H1 (cell line): ENCODE measurements around the gene TTI1. TPM values are rescaled to one million over a fixed set of nuclear protein-coding genes. Genes with fewer than 3 reads are reported as not detected.

ENCODE experiments used
- CTCF ChIA-PET: fragments of 300-600 bp; sonication (Branson Sonifier 250); formaldehyde crosslinking; loops from one replicate; lab custom pipeline; 2021; ENCODE audit not compliant: partially characterized antibody; lab: Charles Lee
- POLR2A ChIA-PET: fragments of 300-600 bp; sonication (Branson Sonifier 250); formaldehyde crosslinking; loops from one replicate; lab custom pipeline; 2021; ENCODE audit warnings: inconsistent platforms; ENCODE audit not compliant: partially characterized antibody; lab: Charles Lee
- DNase-seq, 2 experiments: peaks; one replicate each; pipeline versions ENCODE4 v3.0.0 to v3.0.0-alpha.2; 2010 to 2022; ENCODE audit warnings: low spot score in 2 of 2, low read depth in 1 of 2, mixed read lengths in 1 of 2
- FAIRE-seq: peaks from 2 replicates; lab custom pipeline; 2011; peaks lifted over from hg19 to GRCh38; lab: Jason Lieb, UNC
- H2AFZ ChIP-seq: 2 replicates; pipeline ENCODE4 v1.8.1; 2012; ENCODE audit warnings: low read length, inconsistent platforms
- H2AK5ac ChIP-seq: 2 replicates; pipeline ENCODE4 v1.6.1; 2013; ENCODE audit warnings: low read depth, low read length
- H2BK120ac ChIP-seq: replicated peaks from 2 replicates; pipeline ENCODE3; 2013; ENCODE audit warnings: low read depth, low read length, inconsistent platforms
- H2BK12ac ChIP-seq: 2 replicates; pipeline ENCODE4 v1.6.1; 2013; ENCODE audit warnings: low read depth, low read length
- H2BK15ac ChIP-seq: 2 replicates; pipeline ENCODE4 v1.6.1; 2013; ENCODE audit warnings: low read length
- H2BK20ac ChIP-seq: 2 replicates; pipeline ENCODE4 v1.6.1; 2013; ENCODE audit warnings: low read length
- H2BK5ac ChIP-seq: 2 replicates; pipeline ENCODE4 v1.6.1; 2013; ENCODE audit warnings: low read depth, low read length
- H3K14ac ChIP-seq: 2 replicates; pipeline ENCODE4 v1.6.1; 2013; ENCODE audit warnings: inconsistent platforms; ENCODE audit not compliant: insufficient read length
- H3K18ac ChIP-seq: 2 replicates; pipeline ENCODE4 v1.6.1; 2013; ENCODE audit warnings: low read length; ENCODE audit errors: extremely low read depth
- H3K23ac ChIP-seq: 2 replicates; pipeline ENCODE4 v1.6.1; 2013; ENCODE audit warnings: inconsistent platforms; ENCODE audit not compliant: insufficient read length
- H3K23me2 ChIP-seq: 2 replicates; pipeline ENCODE4 v1.6.1; 2013; ENCODE audit warnings: low read depth, low read length
- H3K27ac ChIP-seq: 2 replicates; pipeline ENCODE4 v1.6.1; 2011; ENCODE audit warnings: low read depth, low read length, inconsistent platforms
- H3K27me3 ChIP-seq, 4 experiments: replicated peaks in 1 of 4; 1 replicate in 1 of 4; 2 replicates in 3 of 4; pipeline versions ENCODE4 v1.6.1 to v1.8.1; 2011 to 2013; ENCODE audit warnings: low read length in 3 of 4, mild to moderate bottlenecking in 3 of 4, inconsistent platforms in 2 of 4, mixed read lengths in 2 of 4, moderate library complexity in 1 of 4; ENCODE audit not compliant: control insufficient read depth in 3 of 4, insufficient read depth in 3 of 4; ENCODE audit errors: extremely low read depth in 1 of 4
- H3K36me3 ChIP-seq, 4 experiments: 2 replicates each; pipeline versions ENCODE4 v1.6.1 to v1.8.1; 2011 to 2013; ENCODE audit warnings: mild to moderate bottlenecking in 4 of 4, low read length in 3 of 4, moderate library complexity in 2 of 4, control low read depth in 1 of 4, inconsistent platforms in 1 of 4; ENCODE audit not compliant: insufficient read depth in 4 of 4, control insufficient read depth in 2 of 4
- H3K4ac ChIP-seq: replicated peaks from 2 replicates; pipeline ENCODE3; 2013; ENCODE audit warnings: low read length, low read depth, mixed read lengths, inconsistent platforms; ENCODE audit not compliant: insufficient read length
- H3K4me1 ChIP-seq, 4 experiments: replicated peaks in 1 of 4; 1 replicate in 1 of 4; 2 replicates in 3 of 4; pipeline versions ENCODE4 v1.6.1 to v1.8.1; 2011 to 2013; ENCODE audit warnings: low read length in 3 of 4, inconsistent platforms in 2 of 4, mixed read lengths in 1 of 4; ENCODE audit not compliant: insufficient read depth in 4 of 4, control insufficient read depth in 3 of 4
- H3K4me2 ChIP-seq, 2 experiments: 2 replicates each; pipeline versions ENCODE4 v1.6.1 to v1.8.1; 2011 to 2013; ENCODE audit warnings: low read depth in 2 of 2, low read length in 2 of 2, control low read depth in 1 of 2, inconsistent platforms in 1 of 2, mild to moderate bottlenecking in 1 of 2; ENCODE audit not compliant: insufficient read depth in 1 of 2
- H3K4me3 ChIP-seq, 4 experiments: fragments of 200-600, 300-600 bp in 1 of 4; sonication (generic), shearing (Covaris generic), sonication (Bioruptor Twin) in 1 of 4; 2 replicates each; pipeline versions ENCODE4 v1.5.1 to v1.8.1; 2011 to 2016; ENCODE audit warnings: low read length in 4 of 4, low read depth in 3 of 4, control low read depth in 2 of 4, inconsistent platforms in 2 of 4, mild to moderate bottlenecking in 2 of 4, mixed read lengths in 1 of 4, moderate library complexity in 1 of 4; ENCODE audit not compliant: insufficient read depth in 2 of 4; ENCODE audit errors: extremely low read depth in 1 of 4
- H3K56ac ChIP-seq: replicated peaks from 2 replicates; pipeline ENCODE3; 2013; ENCODE audit warnings: low read depth, mild to moderate bottlenecking, mixed read lengths, low read length, inconsistent platforms; ENCODE audit not compliant: insufficient read length
- H3K79me1 ChIP-seq: 2 replicates; pipeline ENCODE4 v1.6.1; 2013; ENCODE audit warnings: low read depth, low read length, control low read depth
- H3K79me2 ChIP-seq, 2 experiments: 2 replicates each; pipeline versions ENCODE4 v1.6.1 to v1.8.1; 2012 to 2013; ENCODE audit warnings: low read length in 2 of 2, mild to moderate bottlenecking in 2 of 2, inconsistent platforms in 1 of 2; ENCODE audit not compliant: insufficient read depth in 2 of 2, control insufficient read depth in 1 of 2
- H3K9ac ChIP-seq, 4 experiments: replicated peaks in 1 of 4; 1 replicate in 1 of 4; 2 replicates in 3 of 4; pipeline versions ENCODE4 v1.6.1 to v1.8.1; 2011 to 2013; ENCODE audit warnings: low read depth in 3 of 4, low read length in 3 of 4, control low read depth in 2 of 4, mild to moderate bottlenecking in 2 of 4, moderate library complexity in 2 of 4, inconsistent platforms in 1 of 4; ENCODE audit errors: extremely low read depth in 1 of 4
- H3K9me3 ChIP-seq, 2 experiments: 2 replicates each; pipeline versions ENCODE4 v1.6.1 to v1.8.1; 2012 to 2013; ENCODE audit warnings: mild to moderate bottlenecking in 2 of 2, moderate library complexity in 2 of 2, control low read depth in 1 of 2, inconsistent platforms in 1 of 2, low read depth in 1 of 2, low read length in 1 of 2, mixed read lengths in 1 of 2; ENCODE audit not compliant: insufficient read depth in 2 of 2
- H4K20me1 ChIP-seq, 2 experiments: replicated peaks in 1 of 2; 2 replicates each; pipeline versions ENCODE3 to v1.8.1; 2011 to 2013; ENCODE audit warnings: inconsistent platforms in 2 of 2, low read length in 2 of 2, mild to moderate bottlenecking in 1 of 2; ENCODE audit not compliant: insufficient read depth in 2 of 2, control insufficient read depth in 1 of 2
- H4K5ac ChIP-seq: 2 replicates; pipeline ENCODE4 v1.6.1; 2013; ENCODE audit warnings: low read length, low read depth, mixed read lengths, inconsistent platforms; ENCODE audit not compliant: insufficient read length
- H4K8ac ChIP-seq: 2 replicates; pipeline ENCODE4 v1.8.0; 2013; ENCODE audit warnings: mild to moderate bottlenecking, moderate library complexity, low read length, inconsistent platforms; ENCODE audit not compliant: insufficient read depth; ENCODE audit errors: extremely low read depth
- H4K91ac ChIP-seq: replicated peaks from 2 replicates; pipeline ENCODE3; 2013; ENCODE audit warnings: low read length, mixed read lengths, inconsistent platforms; ENCODE audit not compliant: insufficient read length
- CBX5 ChIP-seq: fragments of 300-800, 300-1000 bp; sonication (generic); IDR thresholded peaks from 2 replicates; pipeline ENCODE4 v1.7.1; 2016; ENCODE audit warnings: antibody characterized with exemption, low read length, low read depth
- whole genome bisulfite sequencing, 2 experiments: shearing (Covaris generic) in 1 of 2; methylation state at CpG; one replicate each; pipeline versions ENCODE4 v1.1.6 to v1.1.7; 2013 to 2015; ENCODE audit warnings: low lambda C conversion rate in 2 of 2, mixed read lengths in 2 of 2, inconsistent platforms in 1 of 2, low coverage in 1 of 2, missing lambda C conversion rate in 1 of 2; ENCODE audit not compliant: insufficient replicate concordance in 2 of 2, insufficient coverage in 1 of 2, insufficient read length in 1 of 2; ENCODE audit errors: extremely low coverage in 1 of 2, missing lambda C conversion rate in 1 of 2; 5-methylcytosine and 5-hydroxymethylcytosine counted together
- polyA plus RNA-seq, 7 experiments: library from polyadenylated mRNA; depleted of rRNA in 3 of 7; stranded (reverse) in 5 of 7; unstranded in 2 of 7; fragments of >200 nt in 5 of 7; fragments of 200-250 nt in 2 of 7; gene quantifications; 1 replicate in 5 of 7; 2 replicates in 1 of 7; 4 replicates in 1 of 7; pipeline versions ENCODE4 v1.2.1 to v1.2.3, GENCODE V29; 2011 to 2013; ENCODE audit warnings: missing spikeins in 2 of 7, mixed read lengths in 2 of 7
- total RNA-seq: library from RNA; stranded (reverse); fragmentation: NEBNext Ultra II Directional; extraction: Animal tissue kit (Norgen Biotek cat#: 25700); gene quantifications from 2 replicates; pipeline ENCODE4 v1.2.1, GENCODE V29; 2021

Gene TTI1
- total and polyA plus RNA-seq, 2 of the 8 experiments (the other 6 are each of a cell fraction or from before 2014, with no cell fraction given), result 34.1 to 47.0 TPM

DNA sequence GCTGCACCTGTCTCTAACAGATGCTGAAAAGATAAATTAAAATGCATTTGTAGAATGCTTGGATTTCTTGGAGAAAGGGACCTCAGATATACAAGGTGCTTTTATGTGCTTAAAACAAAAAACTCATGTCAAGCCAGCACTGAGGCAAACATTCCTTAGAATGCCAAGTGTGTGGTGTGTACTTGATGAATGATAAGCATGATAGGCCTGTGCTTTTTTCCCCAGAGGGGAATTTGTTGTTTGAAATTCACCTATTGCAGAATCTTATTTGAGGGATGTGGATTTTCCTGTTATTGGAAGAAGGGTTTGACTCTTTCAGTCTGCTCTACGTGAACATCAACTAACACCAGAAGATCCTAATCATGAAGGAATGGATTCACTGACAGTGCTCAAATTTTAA is 28.8 kb downstream of the TTI1 start:
- no peak overlapping the region for H2AK5ac ChIP-seq
- no peak overlapping the region for H4K8ac ChIP-seq
- H3K23ac ChIP-seq, result no peak overlapping the region
- no peak overlapping the region for H3K4me2 ChIP-seq
- no peak overlapping the region for H2BK15ac ChIP-seq
- H3K9ac ChIP-seq, result no peak overlapping the region
- TF ChIP-seq CBX5, result no peak
- TF ChIP-seq, all 59 proteins: peak for 0
- Histone ChIP-seq H4K91ac (no peak overlapping the region), H3K14ac (no peak overlapping the region), H2BK120ac (no peak overlapping the region), H3K56ac (no peak overlapping the region), H4K5ac (no peak overlapping the region), H2AFZ (no peak overlapping the region), H3K79me1 (peaks cover 4% of the 10 kb centered on the region; the same call in 1 of the 2 replicates), H3K79me2 (peaks cover 0 to 7% of the 10 kb centered on the region in 2 experiments; a peak in 1 of 4 replicates), H2BK5ac (no peak overlapping the region), H3K18ac (no peak overlapping the region), H3K9me3 (no peaks in the 10 kb centered on the region), H2BK12ac (no peak overlapping the region), H2BK20ac (no peak overlapping the region), H3K23me2 (no peaks in the 10 kb centered on the region), H3K36me3 (peaks cover 13 to 56% (median 34%) of the 10 kb centered on the region in 4 experiments; a peak in 7 of 8 replicates), H4K20me1 (no peaks in the 10 kb centered on the region), H3K27me3 (no peaks in the 10 kb centered on the region), H3K4me1 (no peaks in the 10 kb centered on the region), H3K4me3 (no peak overlapping the region), H3K4ac (no peak overlapping the region), H3K27ac (no peak overlapping the region)
- ChIA-PET CTCF (no interaction called here), POLR2A (interaction anchor here (1.3 kb wide), 1 partner anchor 17 kb away, joined by 3 read pairs; no protein-coding TSS in a partner anchor)
- no peak for FAIRE-seq
- 89% methylated on average over 1 of the region's 1 CpG; no CpG with 5 or more reads in 1 of the 2 experiments for WGBS, 2 experiments
- DNase-seq, result no peak
